HEK293 (cell line): ENCODE measurements around the gene ARFGAP1.

Source experiments
- CTCF ChIA-PET: fragments of 350-600 bp; formaldehyde crosslinking; extraction: SDS; loops from one replicate; lab custom pipeline; 2021; ENCODE audit warnings: antibody characterized with exemption; lab: Yijun Ruan, JAX
- POLR2A ChIA-PET: fragments of 300-600 bp; formaldehyde crosslinking; extraction: SDS; loops from one replicate; lab custom pipeline; 2020; ENCODE audit warnings: antibody characterized with exemption, inconsistent platforms; lab: Yijun Ruan, JAX
- H3K27ac ChIP-seq: fragments of 200-500 bp; sonication (Bioruptor generic); 2 replicates; pipeline ENCODE4 v1.5.1; 2014; ENCODE audit warnings: low read depth, low read length, control low read depth, inconsistent platforms; ENCODE audit errors: extremely low read depth
- H3K36me3 ChIP-seq, 2 experiments: fragments of 200-500 bp in 1 of 2; sonication (Bioruptor generic) in 1 of 2; 1 replicate in 1 of 2; 2 replicates in 1 of 2; pipeline ENCODE4 v1.5.1; 2014 to 2017; ENCODE audit warnings: inconsistent platforms in 2 of 2, low read length in 2 of 2; ENCODE audit not compliant: control insufficient read depth in 2 of 2, insufficient read depth in 1 of 2
- H3K4me1 ChIP-seq: fragments of 200-500 bp; sonication (Bioruptor generic); 2 replicates; pipeline ENCODE4 v1.5.1; 2014; ENCODE audit warnings: mild to moderate bottlenecking, low read length, inconsistent platforms; ENCODE audit not compliant: control insufficient read depth, insufficient read depth
- H3K4me3 ChIP-seq: 2 replicates; pipeline ENCODE4 v1.5.1; 2011; ENCODE audit warnings: low read depth, mild to moderate bottlenecking, control low read depth, low read length, moderate library complexity
- H3K9me3 ChIP-seq: fragments of 200-500 bp; sonication (Bioruptor generic); 2 replicates; pipeline ENCODE4 v1.5.1; 2014; ENCODE audit warnings: low read depth, low read length, inconsistent platforms; ENCODE audit not compliant: control insufficient read depth, insufficient read depth
- BCL11B ChIP-seq: fragments of 450-650 bp; formaldehyde crosslinking; IDR thresholded peaks from 2 replicates; pipeline ENCODE4 v1.5.1; 2016; ENCODE audit warnings: low read depth, missing biosample characterization, missing genetic modification characterization
- GFI1B ChIP-seq: fragments of 450-650 bp; formaldehyde crosslinking; IDR thresholded peaks from 2 replicates; pipeline ENCODE4 v1.5.1; 2016; ENCODE audit warnings: missing biosample characterization, missing genetic modification characterization
- GLIS1 ChIP-seq: fragments of 450-650 bp; formaldehyde crosslinking; IDR thresholded peaks from 2 replicates; pipeline ENCODE4 v1.5.1; 2016; ENCODE audit warnings: missing biosample characterization, missing genetic modification characterization
- MZF1 ChIP-seq: fragments of 450-650 bp; formaldehyde crosslinking; IDR thresholded peaks from 2 replicates; pipeline ENCODE4 v1.5.1; 2017; ENCODE audit warnings: missing biosample characterization, missing genetic modification characterization, borderline replicate concordance
- OSR2 ChIP-seq: fragments of 450-650 bp; formaldehyde crosslinking; IDR thresholded peaks from 2 replicates; pipeline ENCODE4 v1.5.1; 2016; ENCODE audit warnings: missing biosample characterization, missing genetic modification characterization
- ZFP69B ChIP-seq: fragments of 450-650 bp; formaldehyde crosslinking; IDR thresholded peaks from 2 replicates; pipeline ENCODE4 v1.5.1; 2016; ENCODE audit warnings: missing biosample characterization, missing genetic modification characterization
- ZIC2 ChIP-seq: fragments of 450-650 bp; formaldehyde crosslinking; IDR thresholded peaks from 2 replicates; pipeline ENCODE4 v1.5.1; 2016; ENCODE audit warnings: missing biosample characterization, missing genetic modification characterization
- ZNF112 ChIP-seq: fragments of 450-650 bp; formaldehyde crosslinking; IDR thresholded peaks from 2 replicates; pipeline ENCODE4 v1.5.0; 2017; ENCODE audit warnings: missing biosample characterization, missing genetic modification characterization
- ZNF132 ChIP-seq: fragments of 450-650 bp; formaldehyde crosslinking; IDR thresholded peaks from 2 replicates; pipeline ENCODE4 v1.5.1; 2017; ENCODE audit warnings: missing biosample characterization, missing genetic modification characterization, borderline replicate concordance
- ZNF133 ChIP-seq: fragments of 450-650 bp; formaldehyde crosslinking; IDR thresholded peaks from 2 replicates; pipeline ENCODE4 v1.5.1; 2016; ENCODE audit warnings: missing biosample characterization, missing genetic modification characterization
- ZNF23 ChIP-seq: fragments of 450-650 bp; formaldehyde crosslinking; IDR thresholded peaks from 2 replicates; pipeline ENCODE4 v1.5.1; 2016; ENCODE audit warnings: missing biosample characterization, missing genetic modification characterization, borderline replicate concordance
- ZNF266 ChIP-seq: fragments of 450-650 bp; formaldehyde crosslinking; IDR thresholded peaks from 2 replicates; pipeline ENCODE4 v1.5.1; 2016; ENCODE audit warnings: missing biosample characterization, missing genetic modification characterization, low read depth
- ZNF433 ChIP-seq: fragments of 450-650 bp; formaldehyde crosslinking; IDR thresholded peaks from 2 replicates; pipeline ENCODE4 v1.5.1; 2016; ENCODE audit warnings: missing biosample characterization, missing genetic modification characterization, low read depth
- ZNF624 ChIP-seq: fragments of 450-650 bp; formaldehyde crosslinking; IDR thresholded peaks from 2 replicates; pipeline ENCODE4 v1.5.1; 2017; ENCODE audit warnings: missing biosample characterization, missing genetic modification characterization
- ZSCAN5A ChIP-seq: fragments of 450-650 bp; formaldehyde crosslinking; IDR thresholded peaks from 2 replicates; pipeline ENCODE4 v1.5.1; 2016; ENCODE audit warnings: missing biosample characterization, missing genetic modification characterization
- TF ChIP-seq, protein P1 (sequence below): fragments of 450-650 bp; formaldehyde crosslinking; IDR thresholded peaks from 2 replicates; pipeline ENCODE4 v1.5.1; 2016; ENCODE audit warnings: missing biosample characterization, missing genetic modification characterization

Gene ARFGAP1

GRCh38 chr20:63264000-63264399, 8.6 kb upstream of the ARFGAP1 start (continued):
- TF ChIP-seq ZNF132 (tag by site-specific recombination) = no peak
- no peak for TF ChIP-seq ZNF624
- TF ChIP-seq, all 188 proteins: peak for 0

GRCh38 chr20:63264519-63264918, 8.1 kb upstream of the ARFGAP1 start:
- Histone ChIP-seq H3K4me3 (no peak overlapping the region), H3K4me1 (no peaks in the 10 kb centered on the region), H3K27ac (no peak overlapping the region), H3K9me3 (no peaks in the 10 kb centered on the region), H3K36me3 (no peaks in the 10 kb centered on the region)
- POLR2A ChIA-PET = no interaction called here
- CTCF ChIA-PET = interaction anchor here (1.2 kb wide), 1 partner anchor 41 kb away, joined by 4 read pairs; no protein-coding TSS in a partner anchor
- TF ChIP-seq ZNF433 (tag by site-specific recombination) (no peak), GFI1B (tag by site-specific recombination) (no peak)

DNA sequence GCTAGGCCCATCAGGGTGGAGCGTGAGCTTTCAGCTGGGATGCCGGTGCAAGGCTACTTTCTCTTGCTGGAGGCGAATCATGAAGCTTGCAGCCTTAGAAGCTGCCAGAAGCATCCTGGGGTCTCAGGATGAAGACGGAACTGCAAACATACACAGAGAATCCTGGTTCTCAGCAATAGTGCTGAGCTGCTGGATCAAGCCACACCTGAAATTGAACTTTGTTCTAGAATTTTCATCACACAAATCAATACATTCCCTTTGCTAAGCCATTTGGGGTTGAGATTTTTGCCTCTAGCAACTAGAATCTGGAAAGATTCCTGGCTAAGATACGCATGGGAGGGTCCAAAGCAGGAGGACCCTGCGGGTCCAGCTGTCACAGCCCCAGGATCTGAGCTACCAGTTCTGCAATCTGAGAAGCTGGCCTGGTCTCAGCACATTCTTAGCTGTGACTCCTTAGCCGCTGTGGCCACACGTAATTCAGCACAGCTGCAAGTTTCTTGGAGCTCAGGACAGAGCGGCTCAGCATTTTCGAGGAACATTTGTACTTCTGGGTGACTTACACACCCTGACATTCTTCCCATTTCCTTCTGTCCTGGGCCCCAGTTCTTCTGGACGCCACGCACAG, 6.6 kb upstream of the ARFGAP1 start:
- peaks cover 0 to 4% of the 10 kb centered on the region in 2 experiments; a peak in 1 of 3 replicates for H3K36me3 ChIP-seq
- no peak overlapping the region for H3K27ac ChIP-seq
- no peaks in the 10 kb centered on the region for H3K9me3 ChIP-seq
- H3K4me1 ChIP-seq = no peaks in the 10 kb centered on the region
- ChIA-PET CTCF (interaction anchor here (0.9 kb wide), 1 partner anchor 31 kb away, joined by 3 read pairs; no protein-coding TSS in a partner anchor), POLR2A (no interaction called here)
- TF ChIP-seq ZNF23 (no peak), ZFP69B (tag by site-specific recombination) (no peak), ZSCAN5A (tag by site-specific recombination) (no peak), MZF1 (tag by site-specific recombination) (no peak), OSR2 (no peak), ZNF112 (tag by site-specific recombination) (no peak), BCL11B (tag by site-specific recombination) (no peak)
- no peak overlapping the region for H3K4me3 ChIP-seq

DNA sequence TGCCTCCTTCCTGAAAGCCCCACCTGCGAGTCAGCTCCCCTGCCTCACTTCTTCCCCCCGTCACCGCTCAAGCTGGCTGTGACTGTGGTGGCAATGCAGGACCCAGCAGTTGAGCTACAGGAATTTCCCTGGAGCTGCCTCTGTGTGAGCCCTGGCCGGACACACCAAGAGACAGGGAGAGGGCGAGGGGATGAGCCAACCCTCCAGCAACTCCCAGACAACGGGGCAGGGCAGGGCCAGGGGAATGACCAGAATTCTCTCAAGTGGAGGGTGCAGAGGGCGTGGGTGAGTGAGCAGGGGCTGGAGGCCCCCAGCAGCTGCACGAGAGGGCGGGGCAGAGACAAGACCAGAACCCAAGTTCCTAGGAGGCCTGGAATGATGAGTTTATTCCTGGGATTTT, 4.9 kb upstream of the ARFGAP1 start:
- Histone ChIP-seq H3K27ac (no peak overlapping the region), H3K9me3 (no peaks in the 10 kb centered on the region), H3K4me1 (no peaks in the 10 kb centered on the region)
- CTCF ChIA-PET = interaction anchor here (6.6 kb wide), 1 partner anchor 43 kb away, joined by 37 read pairs; no protein-coding TSS in a partner anchor
- TF ChIP-seq ZNF133 (tag by site-specific recombination) (no peak), ZNF266 (tag by site-specific recombination) (no peak), GLIS1 (tag by site-specific recombination) (peak; percentile 49), ZIC2 (tag by site-specific recombination) (0 out of 2 replicates have a peak, but pooled peaks have one; percentile 7)
- TF ChIP-seq, all 188 proteins: peak for 2
- POLR2A ChIA-PET = no interaction called here
- Histone ChIP-seq H3K4me3 (no peak overlapping the region), H3K36me3 (peaks cover 0 to 5% of the 10 kb centered on the region in 2 experiments; a peak in 1 of 3 replicates)

DNA sequence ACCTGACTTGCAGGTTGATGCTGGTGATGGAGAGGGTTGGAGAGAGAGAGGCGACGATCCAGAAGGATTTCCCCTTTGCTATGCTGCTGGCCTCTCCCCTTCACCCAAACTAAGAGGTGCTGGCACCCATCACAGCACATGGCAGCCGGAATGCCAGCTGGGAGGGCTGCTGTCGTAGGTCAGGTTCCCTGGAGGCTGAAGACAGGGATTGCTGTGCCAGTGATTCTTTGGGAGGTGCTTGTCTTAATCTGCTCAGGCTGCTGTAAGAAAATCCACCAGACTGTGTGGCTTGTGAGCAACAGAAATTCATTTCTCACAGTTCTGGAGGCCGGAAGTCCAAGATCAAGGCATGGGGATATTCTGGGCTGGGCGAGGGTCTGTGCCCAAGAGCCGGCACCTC, 4.4 kb upstream of the ARFGAP1 start:
- CTCF ChIA-PET = interaction anchor here (0.5 to 6.6 kb wide), 2 partner anchors 44 to 482 kb away, joined by 3 to 37 read pairs; no protein-coding TSS in a partner anchor
- POLR2A ChIA-PET = no interaction called here
- Histone ChIP-seq H3K9me3 (no peaks in the 10 kb centered on the region), H3K4me1 (no peaks in the 10 kb centered on the region), H3K27ac (no peak overlapping the region), H3K4me3 (no peak overlapping the region), H3K36me3 (peaks cover 0 to 5% of the 10 kb centered on the region in 2 experiments; a peak in 1 of 3 replicates)
- TF ChIP-seq, protein P1, sequence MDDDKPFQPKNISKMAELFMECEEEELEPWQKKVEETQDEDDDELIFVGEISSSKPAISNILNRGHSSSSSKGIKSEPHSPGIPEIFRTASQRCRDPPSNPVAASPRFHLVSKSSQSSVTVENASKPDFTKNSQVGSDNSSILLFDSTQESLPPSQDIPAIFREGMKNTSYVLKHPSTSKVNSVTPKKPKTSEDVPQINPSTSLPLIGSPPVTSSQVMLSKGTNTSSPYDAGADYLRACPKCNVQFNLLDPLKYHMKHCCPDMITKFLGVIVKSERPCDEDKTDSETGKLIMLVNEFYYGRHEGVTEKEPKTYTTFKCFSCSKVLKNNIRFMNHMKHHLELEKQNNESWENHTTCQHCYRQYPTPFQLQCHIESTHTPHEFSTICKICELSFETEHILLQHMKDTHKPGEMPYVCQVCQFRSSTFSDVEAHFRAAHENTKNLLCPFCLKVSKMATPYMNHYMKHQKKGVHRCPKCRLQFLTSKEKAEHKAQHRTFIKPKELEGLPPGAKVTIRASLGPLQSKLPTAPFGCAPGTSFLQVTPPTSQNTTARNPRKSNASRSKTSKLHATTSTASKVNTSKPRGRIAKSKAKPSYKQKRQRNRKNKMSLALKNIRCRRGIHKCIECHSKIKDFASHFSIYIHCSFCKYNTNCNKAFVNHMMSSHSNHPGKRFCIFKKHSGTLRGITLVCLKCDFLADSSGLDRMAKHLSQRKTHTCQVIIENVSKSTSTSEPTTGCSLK (tag by site-specific recombination) = no peak
- TF ChIP-seq, all 188 proteins: peak for 0
